HG03025 (cell line): ENCODE measurements around the gene PGM2.
"Not testable (repeated sequence)": the region's sequence is repeated elsewhere in the genome, so short reads cannot be mapped to it uniquely, and the experiment has no call there.

Experiments
- ATAC-seq: cut with Tn5 transposase; IDR thresholded peaks from one replicate; pipeline ENCODE4 v1.9.1; 2021; ENCODE audit warnings: mild to moderate bottlenecking, moderate library complexity; ENCODE audit not compliant: unreplicated experiment, low FRiP score

Gene PGM2

DNA sequence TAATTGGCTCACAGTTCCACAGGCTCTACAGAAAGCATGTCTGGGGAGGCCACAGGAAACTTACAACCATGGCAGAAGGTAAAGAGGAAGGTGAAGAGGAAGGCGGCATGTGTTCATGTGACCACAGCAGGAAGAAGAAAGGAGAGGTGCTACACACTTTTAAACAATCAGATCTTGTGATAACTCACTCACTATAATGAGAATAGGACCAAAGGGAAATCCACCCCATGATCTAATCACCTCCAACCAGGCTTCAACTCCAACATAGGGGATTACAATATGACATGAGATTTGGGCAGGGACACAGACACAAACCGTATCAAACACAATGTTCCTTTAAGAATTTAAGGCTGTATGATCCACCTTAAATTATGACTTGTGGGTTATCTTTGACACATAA lies 10.5 kb upstream of the PGM2 start:
- no peak for ATAC-seq

DNA sequence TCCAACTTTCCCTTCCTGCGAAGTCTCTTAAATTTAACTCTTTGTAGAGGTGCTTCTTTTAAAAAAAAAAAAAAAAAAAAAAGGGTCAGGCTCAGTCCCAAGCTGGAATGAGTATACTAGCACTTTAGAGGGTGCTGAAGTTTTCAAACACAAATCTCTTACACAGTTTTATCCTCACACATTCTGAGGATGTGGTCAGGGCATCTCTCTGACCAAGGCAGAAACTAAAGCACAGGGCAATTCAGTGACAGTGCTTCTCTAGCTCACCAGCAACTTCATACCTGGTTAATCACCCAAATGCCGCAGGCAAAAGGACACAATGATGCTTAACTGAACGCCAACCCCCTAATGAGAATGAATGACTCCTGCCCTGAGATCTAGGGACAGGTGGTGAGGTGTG lies 9.8 kb upstream of the PGM2 start:
- ATAC-seq, result no peak

DNA sequence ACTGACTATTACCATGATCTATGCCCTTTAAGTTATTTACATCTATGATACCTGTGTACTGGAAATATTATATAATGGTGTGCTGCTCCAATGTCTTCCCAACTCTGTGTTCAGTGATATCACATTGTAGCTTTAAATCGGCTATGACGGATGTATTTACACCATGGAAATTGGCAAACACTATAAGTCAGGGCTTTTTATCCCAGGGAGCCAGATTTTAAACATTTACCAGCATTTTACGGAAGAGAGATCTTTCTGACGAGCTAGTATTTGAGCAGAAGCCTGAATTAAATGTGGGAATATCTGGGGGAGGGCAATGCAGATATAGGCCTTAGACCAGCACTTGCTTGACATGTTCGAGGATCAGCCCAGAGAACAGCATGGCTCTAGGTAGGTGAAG lies 7.7 kb upstream of the PGM2 start:
- ATAC-seq, result no peak

DNA sequence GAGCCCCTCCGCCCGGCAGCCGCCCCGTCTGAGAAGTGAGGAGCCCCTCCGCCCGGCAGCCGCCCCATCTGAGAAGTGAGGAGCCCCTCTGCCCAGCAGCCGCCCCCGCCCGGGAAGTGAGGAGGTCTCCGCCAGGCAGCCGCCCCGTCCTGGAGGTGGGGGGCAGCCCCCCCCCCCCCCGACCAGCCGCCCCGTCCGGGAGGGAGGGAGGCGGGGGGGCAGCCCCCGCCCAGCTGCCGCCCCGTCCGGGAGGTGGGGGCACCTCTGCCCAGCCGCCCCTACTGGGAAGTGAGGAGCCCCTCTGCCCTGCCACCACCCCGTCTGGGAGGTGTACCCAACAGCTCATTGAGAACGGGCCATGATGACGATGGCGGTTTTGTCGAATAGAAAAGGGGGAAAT lies 6.0 kb upstream of the PGM2 start:
- ATAC-seq, result not testable (repeated sequence)

DNA sequence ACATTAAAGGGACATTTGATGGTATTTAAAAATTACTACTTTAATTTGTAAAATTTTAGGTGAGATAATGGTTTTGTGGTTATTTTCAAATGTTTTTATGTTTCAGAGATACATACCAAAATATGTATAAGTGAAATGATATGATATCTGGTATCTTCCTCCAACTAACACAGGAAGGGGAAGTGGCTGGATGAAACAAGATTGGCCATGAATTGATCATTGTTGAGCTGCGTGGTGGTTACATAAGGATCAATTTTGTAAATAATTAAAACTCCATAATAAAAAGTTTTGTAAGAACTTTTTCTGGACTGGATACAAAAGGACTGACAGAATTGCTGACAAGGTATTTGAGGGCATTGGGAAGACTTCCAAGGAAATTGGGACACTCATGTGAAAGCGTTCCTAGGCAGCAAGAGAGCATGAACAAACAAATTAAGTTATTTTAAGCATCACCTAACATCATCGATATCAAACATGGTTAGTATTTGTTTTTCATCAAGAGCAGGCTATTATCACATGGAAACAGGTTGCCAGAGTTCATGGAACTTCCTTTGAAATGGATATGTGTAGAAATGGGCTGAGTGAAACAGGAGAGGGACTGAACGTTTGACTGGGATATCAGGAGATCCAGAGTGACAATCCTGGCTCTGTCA lies 4.4 kb upstream of the PGM2 start:
- ATAC-seq, result no peak

DNA sequence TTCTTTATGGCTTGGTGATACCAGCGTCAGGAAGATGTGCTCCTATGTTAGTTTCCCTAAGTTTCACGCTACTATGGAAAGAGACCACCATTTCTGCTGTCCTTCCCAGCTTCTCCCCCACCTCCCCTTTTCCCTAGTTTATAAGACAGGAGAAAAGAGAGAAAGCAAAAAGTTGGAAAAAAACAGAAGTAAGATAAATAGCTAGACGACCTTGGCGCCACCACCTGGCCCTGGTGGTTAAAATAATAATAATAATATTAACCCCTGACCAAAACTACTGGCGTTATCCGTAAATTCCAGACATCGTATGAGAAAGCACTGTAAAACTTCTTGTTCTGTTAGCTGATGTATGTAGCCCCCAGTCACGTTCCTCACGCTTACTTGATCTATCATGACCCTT lies 985 bp upstream of the PGM2 start:
- ATAC-seq, result not testable (repeated sequence)

DNA sequence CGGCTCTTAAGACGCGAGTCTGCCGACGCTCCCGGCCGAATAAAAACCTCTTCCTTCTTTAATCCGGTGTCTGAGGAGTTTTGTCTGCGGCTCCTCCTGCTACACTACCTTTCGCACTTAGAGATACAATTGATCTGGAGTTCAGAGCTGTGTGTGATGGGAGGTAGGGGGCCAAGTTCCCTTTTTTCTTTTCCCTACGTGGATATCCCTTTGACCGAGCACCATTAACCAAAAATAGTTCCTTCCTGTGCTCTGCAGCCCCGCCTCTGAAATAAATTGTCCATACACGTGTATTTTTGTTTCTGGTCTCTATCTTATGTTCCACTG lies 555 bp upstream of the PGM2 start:
- ATAC-seq, result peak; percentile 7

DNA sequence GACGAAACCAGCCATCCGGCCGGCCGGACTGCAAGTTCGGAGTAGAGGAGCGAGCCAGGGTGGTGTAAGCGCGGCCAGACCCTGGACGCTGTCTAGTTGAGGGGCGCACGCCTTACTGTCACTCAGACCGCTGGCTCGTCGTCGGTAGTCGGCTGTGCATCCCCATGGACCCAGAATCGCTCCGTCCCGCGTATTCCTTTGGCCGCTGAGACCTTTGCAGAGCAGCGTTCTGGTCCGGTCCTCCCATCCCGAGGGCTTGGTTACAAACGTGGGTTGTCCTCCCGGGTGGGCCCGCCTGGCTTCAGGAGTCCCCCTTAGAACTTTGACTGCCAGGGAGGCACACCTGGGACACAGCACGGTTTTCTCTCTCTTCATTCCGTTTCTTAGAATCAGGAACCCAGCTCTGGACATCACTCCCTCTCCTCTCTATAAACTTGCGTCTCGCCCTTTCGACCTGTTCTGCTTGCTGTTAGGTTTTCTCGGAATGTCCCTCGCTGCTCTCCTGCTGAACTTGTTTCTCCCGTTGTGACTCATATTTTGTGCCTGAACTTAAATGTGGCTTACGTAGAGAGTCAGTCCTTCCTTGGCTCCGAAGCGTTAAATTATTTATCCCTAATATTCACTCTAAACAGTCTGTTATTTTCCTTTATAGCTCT lies 672 bp downstream of the PGM2 start:
- peak; percentile 45 for ATAC-seq

DNA sequence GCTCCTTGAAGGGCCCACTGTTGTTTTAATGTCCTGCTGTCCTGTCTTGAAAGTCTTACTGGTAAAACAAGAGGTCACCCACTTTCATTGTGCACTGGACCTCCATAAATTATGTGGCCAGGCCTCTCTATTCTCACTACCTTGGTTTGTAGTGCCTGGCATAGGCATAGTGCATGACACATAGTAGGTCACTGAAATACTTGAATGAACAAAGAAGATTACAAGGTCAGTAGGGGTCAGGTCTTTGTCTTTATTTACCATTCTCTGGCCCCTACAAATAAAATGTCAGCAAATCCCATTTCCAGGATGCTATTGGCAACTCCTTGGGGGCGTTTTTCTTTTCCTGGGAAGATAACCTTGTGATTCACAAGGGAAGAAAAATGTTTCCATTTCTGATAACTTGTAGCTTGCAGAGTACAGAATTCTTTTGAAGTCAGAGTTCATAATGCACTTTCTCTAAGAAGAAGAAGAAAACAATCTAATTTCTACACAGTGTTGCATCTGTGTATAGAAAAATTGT lies 1.4 kb downstream of the PGM2 start:
- ATAC-seq, result no peak

DNA sequence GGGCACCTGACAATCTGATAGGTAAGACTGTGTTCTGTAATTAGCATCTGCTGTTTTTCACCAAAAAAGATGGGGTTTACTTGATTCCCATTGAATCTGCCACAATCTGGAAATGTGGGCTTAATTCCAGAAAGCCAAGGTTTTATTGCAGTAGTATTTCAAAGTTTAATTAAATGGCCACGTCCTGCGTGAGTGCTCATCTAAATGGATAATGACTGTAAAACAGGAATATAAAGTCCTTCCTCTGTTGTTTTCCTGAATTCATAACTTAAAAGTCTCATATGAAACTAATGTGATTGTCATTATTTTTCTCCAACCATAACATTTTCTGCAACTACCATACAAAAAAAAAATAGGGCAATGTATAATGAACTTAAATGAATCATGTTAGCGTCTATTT lies 2.4 kb downstream of the PGM2 start:
- ATAC-seq, result no peak

DNA sequence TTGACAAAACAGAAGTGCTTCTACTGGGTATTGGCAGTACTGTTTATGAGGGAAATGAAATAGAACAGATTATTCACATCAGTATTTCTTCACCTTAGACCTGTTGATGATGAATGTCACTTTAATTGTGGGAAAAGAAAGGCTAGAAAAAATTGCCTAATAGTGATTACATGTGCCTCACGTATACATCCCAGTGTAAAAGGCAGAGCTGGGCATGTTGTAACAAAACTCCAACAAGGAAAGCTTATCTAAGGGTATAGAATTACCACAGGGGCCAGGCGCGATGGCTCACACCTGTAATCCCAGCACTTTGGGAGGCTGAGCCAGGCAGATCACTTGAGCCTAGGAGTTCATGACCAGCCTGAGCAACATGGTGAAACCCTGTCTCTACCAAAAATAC lies 4.2 kb downstream of the PGM2 start:
- no peak for ATAC-seq

DNA sequence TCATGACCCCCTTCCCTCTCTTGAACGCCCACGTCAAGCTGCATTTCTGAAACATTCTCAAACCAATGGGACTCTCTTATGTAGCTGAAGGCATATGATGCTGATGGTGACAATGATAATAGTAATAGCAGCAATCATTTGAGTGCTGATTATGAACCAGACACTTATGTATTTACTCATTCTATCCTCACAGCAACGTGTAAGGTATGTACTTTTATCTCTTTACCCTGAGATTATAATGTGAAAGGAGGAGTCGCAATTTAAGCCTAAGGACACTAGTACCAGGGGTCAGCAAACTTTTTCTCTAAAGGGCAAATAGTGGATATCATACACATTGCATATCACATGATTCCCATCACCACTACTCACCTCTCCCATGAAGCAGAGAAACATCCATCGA lies 8.5 kb downstream of the PGM2 start:
- no peak for ATAC-seq

DNA sequence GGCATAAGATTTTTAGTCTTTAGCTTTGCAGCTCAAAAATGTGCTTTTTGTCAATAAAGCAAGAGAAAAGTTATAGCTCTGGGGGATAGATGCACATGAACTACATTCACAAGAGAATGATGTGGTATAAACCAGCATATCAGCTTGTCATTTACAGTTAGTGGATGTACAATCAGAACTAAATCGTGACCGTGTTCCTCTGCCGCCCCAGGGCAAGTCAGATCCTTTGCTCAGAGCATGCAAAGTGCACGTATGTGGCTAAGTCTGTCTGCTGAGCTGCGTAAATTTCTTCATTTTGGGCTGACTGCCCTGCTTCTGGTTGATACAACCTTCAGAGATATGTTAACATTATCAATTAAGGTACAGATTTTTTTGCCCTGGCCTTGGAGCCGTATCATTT lies 9.3 kb downstream of the PGM2 start:
- no peak for ATAC-seq

DNA sequence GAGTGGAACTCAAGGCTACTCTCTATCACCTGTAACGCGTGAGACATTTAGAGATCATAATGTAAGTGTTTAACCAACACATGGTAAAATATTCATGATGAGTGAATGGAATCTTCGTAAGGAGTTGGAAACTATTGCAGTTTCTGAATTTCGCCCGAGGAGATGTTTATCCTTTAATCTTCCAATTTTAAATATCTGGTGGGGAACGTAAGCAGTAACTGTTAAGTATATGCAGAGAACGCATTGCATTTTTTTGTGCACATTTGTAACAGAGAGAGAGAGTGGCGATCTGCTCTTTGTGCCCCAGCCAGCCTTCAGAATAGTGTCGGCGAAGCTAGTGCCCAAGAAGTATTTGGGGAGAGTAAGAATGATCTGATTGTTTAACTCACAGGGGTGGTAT lies 9.8 kb downstream of the PGM2 start:
- no peak for ATAC-seq

DNA sequence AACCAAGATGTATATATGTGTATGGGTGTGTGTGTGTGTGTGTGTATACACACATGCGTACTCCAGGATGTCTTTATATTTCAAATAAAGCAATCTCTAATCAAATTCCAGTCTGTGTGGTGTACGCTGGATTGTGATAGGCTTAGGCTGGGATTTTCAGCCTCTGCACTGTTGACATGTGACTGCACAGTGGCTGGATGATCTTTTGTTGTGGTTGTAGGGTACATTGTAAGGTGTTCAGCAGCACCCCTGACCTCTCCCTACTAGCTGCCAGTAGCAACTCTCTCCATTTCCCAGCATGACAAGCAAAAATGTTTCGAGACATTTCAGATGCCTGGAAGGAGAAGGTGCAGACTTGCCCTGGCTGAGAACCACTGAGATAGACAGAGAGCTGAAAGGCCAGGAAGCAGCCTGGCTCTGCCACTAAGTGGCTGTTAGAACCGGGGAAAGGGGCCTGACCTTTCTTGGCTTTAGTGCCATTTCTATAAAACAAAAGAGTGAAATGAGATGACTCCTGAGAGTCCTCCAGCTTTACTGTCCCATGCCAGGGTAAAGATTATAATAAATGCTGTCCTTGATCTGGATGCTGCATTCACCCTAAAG lies 10.5 kb downstream of the PGM2 start:
- ATAC-seq, result no peak

DNA sequence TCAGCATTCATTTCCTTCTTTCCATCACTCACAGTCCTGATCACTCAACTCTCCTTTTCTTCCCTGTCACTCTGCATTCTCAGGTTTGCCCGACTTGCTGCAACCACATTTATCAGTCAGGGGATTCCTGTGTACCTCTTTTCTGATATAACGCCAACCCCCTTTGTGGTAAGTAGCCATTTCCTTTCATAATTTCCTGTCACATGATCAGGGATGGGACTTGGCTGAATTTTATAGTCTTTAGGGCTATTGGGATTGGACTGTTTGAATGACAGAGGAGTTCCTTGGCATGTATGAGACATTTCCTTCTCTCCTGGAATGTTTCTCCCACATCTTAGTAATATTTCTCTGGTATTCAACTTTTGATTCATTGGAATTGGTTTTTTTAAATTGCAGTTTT lies 11.0 kb downstream of the PGM2 start:
- ATAC-seq, result no peak

DNA sequence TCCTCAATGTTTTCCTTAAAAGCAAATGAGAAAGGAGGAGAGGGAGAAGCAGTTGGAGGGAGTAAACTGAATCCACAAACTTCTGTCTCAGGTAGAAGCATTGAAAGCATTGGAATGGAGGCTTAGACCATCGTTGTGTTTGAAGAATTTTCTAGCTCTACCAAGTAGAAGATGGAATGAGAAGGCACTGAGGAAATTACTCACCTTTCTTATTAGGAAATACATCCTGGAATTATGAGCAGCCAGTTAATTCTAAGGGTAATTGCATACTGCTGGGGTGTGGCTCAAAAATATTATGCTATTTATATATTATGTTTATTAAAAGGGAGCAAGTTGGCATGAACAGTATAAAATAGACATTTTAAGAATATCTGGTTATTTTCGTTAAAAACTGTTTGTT lies 12.9 kb downstream of the PGM2 start:
- no peak for ATAC-seq

DNA sequence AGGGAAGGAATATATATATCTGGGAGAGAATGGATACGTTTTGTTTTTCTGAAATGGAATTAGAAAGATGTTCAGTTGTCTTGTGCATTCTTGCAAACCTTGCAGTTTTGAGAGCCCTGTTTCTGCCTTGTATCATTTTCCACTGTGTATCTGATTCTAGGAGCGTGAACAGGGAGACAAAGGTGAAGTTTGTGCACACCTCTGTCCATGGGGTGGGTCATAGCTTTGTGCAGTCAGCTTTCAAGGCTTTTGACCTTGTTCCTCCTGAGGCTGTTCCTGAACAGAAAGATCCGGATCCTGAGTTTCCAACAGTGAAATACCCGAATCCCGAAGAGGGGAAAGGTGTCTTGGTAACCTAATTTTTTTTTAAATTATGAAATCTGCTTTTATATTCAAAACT lies 17.7 kb downstream of the PGM2 start:
- ATAC-seq, result no peak

DNA sequence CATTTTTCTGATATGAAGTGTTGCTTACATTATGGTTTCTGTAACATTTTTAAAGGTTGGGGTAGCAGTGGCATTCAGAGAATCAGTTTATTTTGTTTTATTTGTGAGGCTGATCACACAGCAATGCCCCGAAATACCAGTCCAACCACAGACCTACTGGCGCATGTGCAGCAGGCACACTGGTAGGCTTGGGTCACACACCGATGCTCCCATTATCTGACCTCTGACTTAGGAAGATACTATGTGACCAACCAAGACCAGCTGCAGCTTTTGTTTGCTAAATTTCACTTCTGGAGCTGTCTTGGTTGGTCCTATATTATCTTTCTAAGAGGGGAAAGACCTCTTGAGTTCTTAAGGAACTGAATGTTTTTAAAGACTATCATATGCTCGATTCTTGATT lies 18.7 kb downstream of the PGM2 start:
- ATAC-seq, result no peak

DNA sequence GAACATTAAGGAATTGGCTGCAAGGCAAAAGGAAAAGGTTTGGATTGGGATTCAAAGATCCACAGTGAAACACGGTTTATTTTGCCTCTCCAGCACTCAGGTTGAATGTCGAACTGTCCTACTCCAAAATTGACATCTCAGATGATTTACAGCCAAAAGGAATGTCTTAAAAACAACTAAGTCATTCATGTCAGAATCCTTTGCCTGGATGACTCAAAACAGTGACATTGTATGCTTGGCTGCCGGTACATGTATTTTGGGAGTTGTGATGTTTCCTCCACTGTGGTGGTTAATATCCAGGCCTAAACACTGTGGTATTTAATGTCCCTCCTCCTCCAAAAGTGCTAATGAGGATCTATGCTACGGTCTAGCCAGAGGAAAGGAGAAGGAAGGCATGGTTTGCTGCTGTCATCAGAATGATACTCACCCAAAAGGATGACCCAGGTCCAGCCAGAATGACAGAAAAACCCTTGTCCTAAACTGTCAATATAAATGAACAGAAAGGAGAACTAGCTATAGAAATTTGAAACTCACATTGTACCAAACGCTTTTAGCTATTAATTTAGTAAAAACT lies 20.9 kb downstream of the PGM2 start:
- no peak for ATAC-seq

DNA sequence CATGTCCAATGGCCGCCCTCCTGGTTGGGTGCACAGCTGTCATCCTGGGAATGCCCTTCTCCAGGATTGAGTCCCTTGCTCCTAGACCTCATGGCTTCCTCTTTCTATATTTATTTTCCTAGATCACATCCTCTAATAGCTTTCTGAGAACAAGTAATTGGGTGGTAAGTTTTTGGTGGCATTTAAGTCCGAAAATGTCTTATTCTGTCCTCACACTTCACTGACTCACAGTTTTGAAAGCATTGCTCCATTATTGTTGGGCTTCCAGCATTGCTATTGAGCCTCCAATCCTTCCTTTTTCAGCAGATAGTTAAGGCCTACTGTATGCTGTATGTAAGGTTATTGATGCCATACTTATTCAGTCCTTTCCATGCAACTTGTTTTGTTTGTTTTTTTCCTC lies 25.9 kb downstream of the PGM2 start:
- ATAC-seq, result no peak

DNA sequence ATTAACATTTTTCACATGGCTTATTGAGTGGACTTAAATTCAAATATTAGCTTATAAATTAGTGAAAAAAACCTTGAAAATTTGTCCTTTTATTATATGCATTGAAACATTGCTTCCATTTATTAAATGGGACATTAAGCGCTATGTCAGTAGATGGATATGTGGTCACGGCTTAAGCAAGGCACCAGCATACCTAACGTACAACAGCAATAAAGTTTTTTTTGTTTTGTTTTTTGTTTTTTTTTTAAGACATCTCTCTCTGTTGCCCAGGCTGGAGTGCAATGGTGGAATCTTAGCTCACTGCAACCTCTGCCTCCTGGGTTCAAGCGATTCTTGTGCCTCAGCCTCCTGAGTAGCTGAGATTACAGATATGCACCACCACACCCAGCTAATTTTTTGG lies 31.6 kb downstream of the PGM2 start:
- ATAC-seq, result no peak
